ENCODE results near the gene RPTOR. TPM values are rescaled to one million over a fixed set of nuclear protein-coding genes. Genes with fewer than 3 reads are reported as not detected.
A peak's percentile ranks its signal among the peaks of the same experiment; 100 is the strongest.

RPTOR gene
- polyA plus RNA-seq, 1 of the 3 experiments (the other 2 are of a cell fraction), result 14.9 TPM

DNA sequence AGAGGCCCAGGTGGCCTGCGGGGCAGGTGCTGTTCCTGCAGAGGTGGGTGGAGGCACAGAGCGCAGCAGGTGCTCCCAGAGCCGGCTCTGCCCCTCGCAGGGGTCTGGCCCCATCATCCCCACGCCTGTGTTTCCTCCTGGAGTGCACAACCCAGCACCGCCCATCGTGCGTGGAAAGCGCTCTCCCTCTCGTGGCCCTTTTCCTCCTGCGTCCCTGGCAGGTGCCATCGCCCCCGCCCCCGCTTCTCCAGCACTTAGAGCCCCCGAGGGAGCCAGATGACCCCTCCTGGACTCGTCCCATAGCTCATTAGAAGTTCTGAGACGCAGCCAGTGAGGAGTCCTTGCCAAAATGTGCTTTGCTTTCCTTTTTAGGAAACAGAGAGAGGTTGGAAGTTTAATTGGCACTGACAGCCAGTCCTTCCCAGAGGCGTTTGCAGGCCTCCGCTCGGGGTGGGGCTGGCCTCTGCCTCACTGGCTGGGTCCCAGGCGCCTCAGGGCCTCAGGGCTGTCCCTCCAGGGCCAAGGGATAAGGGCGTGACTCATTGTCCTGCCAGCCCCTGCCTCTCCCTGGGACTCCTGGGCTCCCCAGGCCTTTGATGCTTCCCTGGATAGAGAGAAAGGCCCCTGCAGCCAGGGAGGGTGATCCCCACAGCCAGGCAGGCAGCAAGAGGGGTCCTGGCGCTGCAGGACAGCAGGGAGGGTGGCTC, 414.8 kb downstream of the RPTOR start:
- POLR2A ChIA-PET, result interaction anchor here (0.5 kb wide), 1 partner anchor 13 kb away, joined by 3 read pairs; no protein-coding TSS in a partner anchor
- H3K27ac ChIP-seq (ENCODE audit: low read depth in 2 of 2, low read length in 1 of 2), result peak overlapping the region in 1 of 2 experiments; percentile 79; a peak in 2 of 4 replicates

More for the DNA sequence above, 414.8 kb downstream of the RPTOR start:
- no peak overlapping the region for H3K9ac ChIP-seq
- peaks cover 0 to 4% of the 10 kb centered on the region in 2 experiments for H3K36me3 ChIP-seq (replicated peaks in 1 of 2; ENCODE audit: control insufficient read depth in 1 of 2, insufficient read depth in 2 of 2, low read length in 1 of 2)
- 67% methylated on average over 23 of the region's 23 CpGs for WGBS (ENCODE audit: low lambda C conversion rate)
- H3K4me1 ChIP-seq (ENCODE audit: control insufficient read depth in 1 of 2, insufficient read depth in 2 of 2, low read depth in 1 of 2, low read length in 1 of 2), result peaks cover 0 to 37% of the 10 kb centered on the region in 2 experiments; a peak in 2 of 4 replicates
- TF ChIP-seq RCOR1 (IDR thresholded peaks at IDR 0.05; ENCODE audit: low read length) (peak; percentile 11; the same call in 1 of the 2 replicates), ZBTB33 (IDR thresholded peaks at IDR 0.05; ENCODE audit: borderline replicate concordance, low read depth) (no peak), PBX3 (IDR thresholded peaks at IDR 0.05) (peak; percentile 84), TCF12 (IDR thresholded peaks at IDR 0.05) (peak; percentile 46; the same call in 1 of the 2 replicates), NFIC (IDR thresholded peaks at IDR 0.05; ENCODE audit: borderline replicate concordance) (peak; percentile 69), SMC3 (IDR thresholded peaks at IDR 0.05; ENCODE audit: low read depth, low read length) (no peak)
- TF ChIP-seq, protein P1, sequence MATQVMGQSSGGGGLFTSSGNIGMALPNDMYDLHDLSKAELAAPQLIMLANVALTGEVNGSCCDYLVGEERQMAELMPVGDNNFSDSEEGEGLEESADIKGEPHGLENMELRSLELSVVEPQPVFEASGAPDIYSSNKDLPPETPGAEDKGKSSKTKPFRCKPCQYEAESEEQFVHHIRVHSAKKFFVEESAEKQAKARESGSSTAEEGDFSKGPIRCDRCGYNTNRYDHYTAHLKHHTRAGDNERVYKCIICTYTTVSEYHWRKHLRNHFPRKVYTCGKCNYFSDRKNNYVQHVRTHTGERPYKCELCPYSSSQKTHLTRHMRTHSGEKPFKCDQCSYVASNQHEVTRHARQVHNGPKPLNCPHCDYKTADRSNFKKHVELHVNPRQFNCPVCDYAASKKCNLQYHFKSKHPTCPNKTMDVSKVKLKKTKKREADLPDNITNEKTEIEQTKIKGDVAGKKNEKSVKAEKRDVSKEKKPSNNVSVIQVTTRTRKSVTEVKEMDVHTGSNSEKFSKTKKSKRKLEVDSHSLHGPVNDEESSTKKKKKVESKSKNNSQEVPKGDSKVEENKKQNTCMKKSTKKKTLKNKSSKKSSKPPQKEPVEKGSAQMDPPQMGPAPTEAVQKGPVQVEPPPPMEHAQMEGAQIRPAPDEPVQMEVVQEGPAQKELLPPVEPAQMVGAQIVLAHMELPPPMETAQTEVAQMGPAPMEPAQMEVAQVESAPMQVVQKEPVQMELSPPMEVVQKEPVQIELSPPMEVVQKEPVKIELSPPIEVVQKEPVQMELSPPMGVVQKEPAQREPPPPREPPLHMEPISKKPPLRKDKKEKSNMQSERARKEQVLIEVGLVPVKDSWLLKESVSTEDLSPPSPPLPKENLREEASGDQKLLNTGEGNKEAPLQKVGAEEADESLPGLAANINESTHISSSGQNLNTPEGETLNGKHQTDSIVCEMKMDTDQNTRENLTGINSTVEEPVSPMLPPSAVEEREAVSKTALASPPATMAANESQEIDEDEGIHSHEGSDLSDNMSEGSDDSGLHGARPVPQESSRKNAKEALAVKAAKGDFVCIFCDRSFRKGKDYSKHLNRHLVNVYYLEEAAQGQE (IDR thresholded peaks at IDR 0.05; ENCODE audit: low read depth, low read length), result no peak
- H3K79me2 ChIP-seq (ENCODE audit: insufficient read depth), result no peaks in the 10 kb centered on the region
- no peak overlapping the region for H3K4me3 ChIP-seq (ENCODE audit: low read depth in 2 of 2, low read length in 1 of 2)
- no peaks in the 10 kb centered on the region for H3K9me2 ChIP-seq
- CTCF ChIA-PET, result interaction anchor here (0.5 to 2.4 kb wide), 15 partner anchors 9 to 1165 kb away, joined by 3 to 9 read pairs (median 4); no protein-coding TSS in a partner anchor
- no peaks in the 10 kb centered on the region for H4K20me1 ChIP-seq (ENCODE audit: insufficient read depth)
- peak overlapping the region; percentile 24; the same call in 1 of the 2 replicates for H3K4me2 ChIP-seq
- no peaks in the 10 kb centered on the region for H3F3A ChIP-seq (replicated peaks; ENCODE audit: insufficient read depth)
- no peak overlapping the region for H2AFZ ChIP-seq (ENCODE audit: low read depth)
- no peaks in the 10 kb centered on the region for H3K9me3 ChIP-seq
- DNase-seq, result peak; percentile 69
- H3K27me3 ChIP-seq (ENCODE audit: insufficient read depth), result no peaks in the 10 kb centered on the region
